ENCODE measurements around the gene SLC2A11. TPM values are rescaled to one million over a fixed set of nuclear protein-coding genes. Genes with fewer than 3 reads are reported as not detected.

SLC2A11 gene
- total and polyA plus RNA-seq, 9 of the 15 experiments (the other 6 are each of a cell fraction or from before 2014, with no cell fraction given), result 0.44 to 2.7 (median 2.1) TPM

DNA sequence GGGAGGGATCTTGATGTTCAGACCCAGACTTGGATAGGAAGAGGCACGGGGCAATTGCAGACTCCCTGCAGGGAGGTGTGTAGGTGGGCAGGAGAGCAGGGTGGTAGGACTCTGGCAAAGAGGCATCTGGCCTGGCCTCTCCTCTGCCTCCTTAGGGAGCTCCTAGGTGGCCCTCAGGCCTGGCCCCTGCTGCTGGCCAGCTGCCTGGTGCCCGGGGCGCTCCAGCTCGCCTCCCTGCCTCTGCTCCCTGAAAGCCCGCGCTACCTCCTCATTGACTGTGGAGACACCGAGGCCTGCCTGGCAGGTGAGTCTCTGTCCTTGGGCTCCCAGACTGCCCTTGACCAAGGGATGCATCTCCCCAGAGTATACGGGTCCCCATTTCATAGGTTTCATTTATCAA is 19.9 kb downstream of the SLC2A11 start:
- no TSS peak for BruUV-seq (replicated peaks)
- Histone ChIP-seq H3K9me3 (replicated peaks; ENCODE audit: control insufficient read depth, insufficient read depth, low read depth, low read length) (no peaks in the 10 kb centered on the region), H3K4me1 (replicated peaks in 1 of 2; ENCODE audit: control insufficient read depth in 2 of 2, insufficient read depth in 2 of 2, low read length in 2 of 2) (peaks cover 0 to 3% of the 10 kb centered on the region in 2 experiments; a peak in 3 of 5 replicates), H3K4me2 (ENCODE audit: insufficient read depth, low read length) (no peak overlapping the region), H2AFZ (ENCODE audit: low read depth, low read length) (no peak overlapping the region), H4K20me1 (replicated peaks; ENCODE audit: control insufficient read depth, insufficient read depth, low read length) (no peaks in the 10 kb centered on the region), H3K27ac (ENCODE audit: extremely low read depth, low read depth, low read length) (no peak overlapping the region), H3K79me2 (ENCODE audit: control insufficient read depth, insufficient read depth, low read length) (no peaks in the 10 kb centered on the region), H3K9me1 (ENCODE audit: control insufficient read depth, insufficient read depth, low read length) (no peaks in the 10 kb centered on the region), H3K4me3 (no peak overlapping the region), H3K9ac (ENCODE audit: insufficient read depth in 1 of 2, low read depth in 2 of 2, low read length in 2 of 2) (no peak overlapping the region), H3K36me3 (ENCODE audit: control insufficient read depth, insufficient read depth, low read length) (no peaks in the 10 kb centered on the region), H3K27me3 (ENCODE audit: control insufficient read depth in 2 of 2, insufficient read depth in 2 of 2, low read length in 2 of 2) (no peaks in the 10 kb centered on the region)
- WGBS (ENCODE audit: insufficient coverage, low coverage, missing lambda C conversion rate), result 64% methylated on average over 4 of the region's 8 CpGs
- TF ChIP-seq ZKSCAN3 (CRISPR knock-in tag; IDR thresholded peaks at IDR 0.05) (no peak), ZNF707 (CRISPR knock-in tag; conservative IDR thresholded peaks at IDR 0.05) (no peak), CBX1 (IDR thresholded peaks at IDR 0.05; ENCODE audit: low read depth) (no peak), RBFOX2 (IDR thresholded peaks at IDR 0.05; ENCODE audit: low read depth, low read length) (no peak), ZNF436 (CRISPR knock-in tag; IDR thresholded peaks at IDR 0.05) (no peak), ZFPM2 (CRISPR knock-in tag; IDR thresholded peaks at IDR 0.05) (no peak), MXI1 (IDR thresholded peaks at IDR 0.05; ENCODE audit: low read depth, low read length) (no peak), PHB2 (IDR thresholded peaks at IDR 0.05; ENCODE audit: low read depth) (no peak), HNRNPUL1 (IDR thresholded peaks at IDR 0.05; ENCODE audit: low read length) (no peak), CAMTA2 (CRISPR knock-in tag; conservative IDR thresholded peaks at IDR 0.05) (no peak), MEF2A (IDR thresholded peaks at IDR 0.05; ENCODE audit: control insufficient read depth, low read depth, low read length) (no peak), NCOA2 (IDR thresholded peaks at IDR 0.05; ENCODE audit: partially characterized antibody in 2 of 2) (no peak), ZNF561 (CRISPR knock-in tag; conservative IDR thresholded peaks at IDR 0.05) (no peak), L3MBTL2 (IDR thresholded peaks at IDR 0.05) (no peak)
- TF ChIP-seq, protein P1, sequence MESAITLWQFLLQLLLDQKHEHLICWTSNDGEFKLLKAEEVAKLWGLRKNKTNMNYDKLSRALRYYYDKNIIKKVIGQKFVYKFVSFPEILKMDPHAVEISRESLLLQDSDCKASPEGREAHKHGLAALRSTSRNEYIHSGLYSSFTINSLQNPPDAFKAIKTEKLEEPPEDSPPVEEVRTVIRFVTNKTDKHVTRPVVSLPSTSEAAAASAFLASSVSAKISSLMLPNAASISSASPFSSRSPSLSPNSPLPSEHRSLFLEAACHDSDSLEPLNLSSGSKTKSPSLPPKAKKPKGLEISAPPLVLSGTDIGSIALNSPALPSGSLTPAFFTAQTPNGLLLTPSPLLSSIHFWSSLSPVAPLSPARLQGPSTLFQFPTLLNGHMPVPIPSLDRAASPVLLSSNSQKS (CRISPR knock-in tag; IDR thresholded peaks at IDR 0.05), result no peak
- TF ChIP-seq, protein P2, sequence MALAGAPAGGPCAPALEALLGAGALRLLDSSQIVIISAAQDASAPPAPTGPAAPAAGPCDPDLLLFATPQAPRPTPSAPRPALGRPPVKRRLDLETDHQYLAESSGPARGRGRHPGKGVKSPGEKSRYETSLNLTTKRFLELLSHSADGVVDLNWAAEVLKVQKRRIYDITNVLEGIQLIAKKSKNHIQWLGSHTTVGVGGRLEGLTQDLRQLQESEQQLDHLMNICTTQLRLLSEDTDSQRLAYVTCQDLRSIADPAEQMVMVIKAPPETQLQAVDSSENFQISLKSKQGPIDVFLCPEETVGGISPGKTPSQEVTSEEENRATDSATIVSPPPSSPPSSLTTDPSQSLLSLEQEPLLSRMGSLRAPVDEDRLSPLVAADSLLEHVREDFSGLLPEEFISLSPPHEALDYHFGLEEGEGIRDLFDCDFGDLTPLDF (CRISPR knock-in tag; IDR thresholded peaks at IDR 0.05), result no peak
- TF ChIP-seq, protein P3, sequence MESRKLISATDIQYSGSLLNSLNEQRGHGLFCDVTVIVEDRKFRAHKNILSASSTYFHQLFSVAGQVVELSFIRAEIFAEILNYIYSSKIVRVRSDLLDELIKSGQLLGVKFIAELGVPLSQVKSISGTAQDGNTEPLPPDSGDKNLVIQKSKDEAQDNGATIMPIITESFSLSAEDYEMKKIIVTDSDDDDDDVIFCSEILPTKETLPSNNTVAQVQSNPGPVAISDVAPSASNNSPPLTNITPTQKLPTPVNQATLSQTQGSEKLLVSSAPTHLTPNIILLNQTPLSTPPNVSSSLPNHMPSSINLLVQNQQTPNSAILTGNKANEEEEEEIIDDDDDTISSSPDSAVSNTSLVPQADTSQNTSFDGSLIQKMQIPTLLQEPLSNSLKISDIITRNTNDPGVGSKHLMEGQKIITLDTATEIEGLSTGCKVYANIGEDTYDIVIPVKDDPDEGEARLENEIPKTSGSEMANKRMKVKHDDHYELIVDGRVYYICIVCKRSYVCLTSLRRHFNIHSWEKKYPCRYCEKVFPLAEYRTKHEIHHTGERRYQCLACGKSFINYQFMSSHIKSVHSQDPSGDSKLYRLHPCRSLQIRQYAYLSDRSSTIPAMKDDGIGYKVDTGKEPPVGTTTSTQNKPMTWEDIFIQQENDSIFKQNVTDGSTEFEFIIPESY (CRISPR knock-in tag; IDR thresholded peaks at IDR 0.05), result no peak
- ChIA-PET CTCF (ENCODE audit: low intra/inter-chr PET ratio) (no interaction called here), POLR2A (interaction anchor here (1.5 kb wide), 1 partner anchor 17 kb away, joined by 3 read pairs; the partner anchor contains the start of gene MIF)
- FAIRE-seq, result no peak
- no peak for ATAC-seq
- in situ Hi-C loops (cut with MboI) (no loop called here), intact Hi-C loops (cut with micrococcal nuclease) (no loop called here)
- DNase-seq (ENCODE audit: extremely low read depth in 1 of 4, low spot score in 3 of 4), result no peak
